B cell (primary cell): ENCODE results near the gene MAN2B1. TPM values are rescaled to one million over a fixed set of nuclear protein-coding genes. Genes with fewer than 3 reads are reported as not detected.
"Not testable (repeated sequence)": the region's sequence is repeated elsewhere in the genome, so short reads cannot be mapped to it uniquely, and the experiment has no call there.

Source experiments
- ATAC-seq: fragments of 200-7000 bp; cut with Tn5 transposase; one replicate; pipeline ENCODE4 v1.10.0; 2021; ENCODE audit warnings: low read depth, mild to moderate bottlenecking, moderate number of reproducible peaks, moderate library complexity
- CTCF ChIA-PET: fragments of 350-600 bp; sonication (Branson Sonifier 250); formaldehyde crosslinking; loops from one replicate; lab custom pipeline; 2021; ENCODE audit warnings: antibody characterized with exemption, inconsistent platforms; lab: Charles Lee
- POLR2A ChIA-PET: fragments of 350-600 bp; sonication (Branson Sonifier 250); formaldehyde crosslinking; loops from one replicate; lab custom pipeline; 2021; ENCODE audit warnings: antibody characterized with exemption; lab: Charles Lee
- DNase-seq: peaks from one replicate; pipeline ENCODE4 v3.0.0; 2013
- H2AFZ ChIP-seq: 2 replicates; pipeline ENCODE4 v1.6.1; 2012; ENCODE audit warnings: mild to moderate bottlenecking, low read depth, low read length; ENCODE audit not compliant: insufficient read depth, poor library complexity, severe bottlenecking
- H3K27ac ChIP-seq, 2 donors: 1 replicate in 1 of 2; 2 replicates in 1 of 2; pipeline ENCODE4 v1.5.1; 2012 to 2013; ENCODE audit warnings: low read length in 2 of 2, mild to moderate bottlenecking in 2 of 2, moderate library complexity in 1 of 2
- H3K27me3 ChIP-seq, 4 experiments: fragments of 200-600 bp in 1 of 4; sonication (generic) in 1 of 4; replicated peaks in 1 of 4; 1 replicate in 2 of 4; 2 replicates in 2 of 4; pipeline versions ENCODE4 v1.6.1 to v1.7.0; 2013 to 2016; ENCODE audit warnings: low read length in 3 of 4, mild to moderate bottlenecking in 2 of 4, mixed read lengths in 1 of 4, moderate library complexity in 1 of 4; ENCODE audit not compliant: insufficient read depth in 4 of 4, control insufficient read depth in 3 of 4; ENCODE audit errors: control extremely low read depth in 1 of 4
- H3K36me3 ChIP-seq, 2 experiments: replicated peaks in 1 of 2; 1 replicate in 1 of 2; 2 replicates in 1 of 2; pipeline versions ENCODE4 v1.6.1 to v1.7.1; 2013; ENCODE audit warnings: low read length in 1 of 2; ENCODE audit not compliant: insufficient read depth in 2 of 2, control insufficient read depth in 1 of 2; ENCODE audit errors: control extremely low read depth in 1 of 2, extremely low read depth in 1 of 2
- H3K4me1 ChIP-seq, 2 donors: fragments of 200-600 bp in 1 of 2; sonication (generic) in 1 of 2; 1 replicate in 1 of 2; 2 replicates in 1 of 2; pipeline versions ENCODE4 v1.5.1 to v1.6.1; 2013 to 2017; ENCODE audit warnings: low read length in 2 of 2; ENCODE audit not compliant: control insufficient read depth in 2 of 2, insufficient read depth in 2 of 2
- H3K4me2 ChIP-seq: replicated peaks from 2 replicates; pipeline ENCODE3; 2012; ENCODE audit warnings: mild to moderate bottlenecking, low read depth, low read length; ENCODE audit not compliant: poor library complexity, severe bottlenecking
- H3K4me3 ChIP-seq, 5 experiments: fragments of 200-600 bp in 1 of 5; sonication (generic) in 1 of 5; 1 replicate in 3 of 5; 2 replicates in 2 of 5; pipeline versions ENCODE4 v1.5.1 to v1.7.0; 2011 to 2016; ENCODE audit warnings: low read length in 4 of 5, mild to moderate bottlenecking in 4 of 5, low read depth in 2 of 5, control low read depth in 1 of 5, moderate library complexity in 1 of 5; ENCODE audit not compliant: insufficient read depth in 1 of 5; ENCODE audit errors: control extremely low read depth in 1 of 5, extremely low read depth in 1 of 5
- H3K79me2 ChIP-seq: fragments of 200-600 bp; sonication (generic); one replicate; pipeline ENCODE4 v1.6.0; 2016; ENCODE audit warnings: low read length; ENCODE audit not compliant: control insufficient read depth, insufficient read depth
- H3K9ac ChIP-seq: fragments of 200-600 bp; sonication (generic); 2 replicates; pipeline ENCODE4 v1.6.1; 2017; ENCODE audit warnings: mild to moderate bottlenecking, low read length, moderate library complexity
- H3K9me3 ChIP-seq, 3 donors: one replicate each; pipeline versions ENCODE4 v1.6.1 to v1.7.1; 2013; ENCODE audit warnings: low read length in 2 of 3; ENCODE audit not compliant: control insufficient read depth in 2 of 3, insufficient read depth in 1 of 3; ENCODE audit errors: control extremely low read depth in 1 of 3
- H4K20me1 ChIP-seq: 2 replicates; pipeline ENCODE4 v1.6.0; 2012; ENCODE audit warnings: mild to moderate bottlenecking, low read length; ENCODE audit not compliant: insufficient read depth, control insufficient read depth, poor library complexity, severe bottlenecking
- H3K27ac Mint-ChIP-seq: one replicate; pipeline ENCODE4 v1.8.0; 2021; ENCODE audit warnings: mixed read lengths
- H3K27me3 Mint-ChIP-seq: one replicate; pipeline ENCODE4 v1.8.0; 2021; ENCODE audit warnings: mixed read lengths
- H3K4me1 Mint-ChIP-seq: one replicate; pipeline ENCODE4 v1.8.0; 2021; ENCODE audit warnings: mixed read lengths
- H3K4me3 Mint-ChIP-seq: one replicate; pipeline ENCODE4 v1.8.0; 2021; ENCODE audit warnings: mixed read lengths
- H3K9me3 Mint-ChIP-seq: one replicate; pipeline ENCODE4 v1.8.0; 2022; ENCODE audit warnings: mixed read lengths; ENCODE audit not compliant: insufficient read depth
- CTCF ChIP-seq: fragments of 200-600 bp; IDR thresholded peaks from one replicate; pipeline ENCODE4 v1.8.0; 2022; ENCODE audit warnings: antibody characterized with exemption, mild to moderate bottlenecking
- EZH2 ChIP-seq: IDR thresholded peaks from 2 replicates; pipeline ENCODE4 v1.6.1; 2012; ENCODE audit warnings: borderline replicate concordance, low read depth, mild to moderate bottlenecking, moderate library complexity, low read length; ENCODE audit not compliant: insufficient read depth, poor library complexity, severe bottlenecking
- WGBS: methylation state at CpG from one replicate; pipeline ENCODE4 v1.1.5; 2013; ENCODE audit warnings: missing lambda C conversion rate; ENCODE audit not compliant: insufficient coverage; 5-methylcytosine and 5-hydroxymethylcytosine counted together
- intact Hi-C: fragments of 100-400 bp; cut with micrococcal nuclease; formaldehyde crosslinking; loops from one replicate; pipeline ENCODE4 v1.10.0; 2022
- polyA plus RNA-seq: library from polyadenylated mRNA; depleted of rRNA; stranded (reverse); fragments of >200 nt; gene quantifications from 2 replicates; pipeline ENCODE4 v1.2.3, GENCODE V29; 2012
- total RNA-seq, 2 donors: library from RNA; stranded (reverse); fragments of 120-200 nt in 1 of 2; gene quantifications; 1 replicate in 1 of 2; 2 replicates in 1 of 2; pipeline versions ENCODE4 v1.2.3 to v1.2.4, GENCODE V29; 2013 to 2022

Gene MAN2B1
- total and polyA plus RNA-seq, 2 donors (not counting 1 experiment from before 2014, with no cell fraction given), result 183 to 256 TPM

DNA sequence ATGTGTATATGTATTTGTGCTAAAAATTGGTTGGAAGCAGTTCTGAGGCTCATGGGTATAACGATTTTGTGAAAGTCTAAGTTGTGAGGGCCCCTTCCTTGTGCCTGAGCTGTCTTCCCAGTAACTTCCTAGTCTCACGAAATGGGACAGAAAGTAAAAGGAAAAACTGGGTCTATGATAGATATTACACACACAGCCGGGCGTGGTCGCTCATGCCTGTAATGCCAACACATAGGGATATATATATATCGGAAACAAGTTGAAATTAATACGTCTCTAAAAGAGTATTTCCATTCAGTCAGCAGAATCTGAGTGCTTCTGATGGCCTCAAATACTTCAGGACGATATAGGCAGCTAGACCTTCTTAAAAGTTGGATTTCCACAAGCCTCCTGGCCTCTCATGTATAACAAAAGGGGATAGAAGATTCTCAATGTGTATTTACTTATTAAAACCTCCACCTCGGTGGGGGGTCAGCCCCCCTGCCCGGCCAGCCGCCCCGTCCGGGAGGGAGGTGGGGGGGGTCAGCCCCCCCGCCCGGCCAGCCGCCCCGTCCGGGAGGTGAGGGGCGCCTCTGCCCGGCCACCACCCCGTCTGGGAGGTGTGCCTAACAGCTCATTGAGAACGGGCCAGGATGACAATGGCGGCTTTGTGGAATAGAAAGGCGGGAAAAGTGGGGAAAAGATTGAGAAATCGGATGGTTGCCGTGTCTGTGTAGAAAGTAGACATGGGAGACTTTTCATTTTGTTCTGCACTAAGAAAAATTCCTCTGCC lies 45.1 kb downstream of the MAN2B1 start:
- CTCF ChIA-PET, H3K9me3 Mint-ChIP-seq, H3K9me3 ChIP-seq, DNase-seq, ATAC-seq, H3K27me3 Mint-ChIP-seq, H3K4me3 ChIP-seq, H3K9ac ChIP-seq, POLR2A ChIA-PET, H3K27me3 ChIP-seq, H2AFZ ChIP-seq, H3K4me3 Mint-ChIP-seq, intact Hi-C loops: not testable (repeated sequence)
- H3K36me3 ChIP-seq, result peaks cover 3 to 30% of the 10 kb centered on the region in 2 experiments
- peak overlapping the region in 1 of 2 donors; percentile 3 for H3K27ac ChIP-seq
- H3K4me1 Mint-ChIP-seq, result peaks cover 34% of the 10 kb centered on the region
- H3K27ac Mint-ChIP-seq, result peak overlapping the region; percentile 50
- peak overlapping the region; percentile 22 for H3K4me2 ChIP-seq
- 100% methylated on average over 1 of the region's 26 CpGs for WGBS
- peaks cover 29 to 32% of the 10 kb centered on the region in 2 donors for H3K4me1 ChIP-seq
- H3K79me2 ChIP-seq, result peaks cover 89% of the 10 kb centered on the region
- H4K20me1 ChIP-seq, result peaks cover 65% of the 10 kb centered on the region

- ChIA-PET CTCF (interaction anchor here (0.6 to 0.8 kb wide), 2 partner anchors 14 to 963 kb away, joined by 3 to 4 read pairs; no protein-coding TSS in a partner anchor), POLR2A (interaction anchor here (0.6 to 0.7 kb wide), 2 partner anchors 12 to 43 kb away, joined by 5 to 6 read pairs; no protein-coding TSS in a partner anchor)
- peaks cover 63% of the 10 kb centered on the region for H4K20me1 ChIP-seq
- Mint-ChIP-seq H3K4me3 (no peak overlapping the region), H3K27me3 (no peaks in the 10 kb centered on the region), H3K4me1 (peaks cover 55% of the 10 kb centered on the region), H3K9me3 (no peaks in the 10 kb centered on the region), H3K27ac (no peak overlapping the region)
- H3K9me3 ChIP-seq, result no peaks in the 10 kb centered on the region
- peaks cover 85% of the 10 kb centered on the region for H3K79me2 ChIP-seq
- peak overlapping the region; percentile 25 for H3K4me2 ChIP-seq
- no peak overlapping the region for H3K4me3 ChIP-seq
- H3K27me3 ChIP-seq, result no peaks in the 10 kb centered on the region
- peaks cover 54 to 65% of the 10 kb centered on the region in 2 donors for H3K4me1 ChIP-seq
- intact Hi-C loops, result no loop called here
- H2AFZ ChIP-seq, result no peak overlapping the region
- H3K36me3 ChIP-seq, result peaks cover 1 to 9% of the 10 kb centered on the region in 2 experiments
- no CpG with 5 or more reads among the region's 4 CpGs for WGBS
- TF ChIP-seq EZH2 (no peak), CTCF (no peak)
- ATAC-seq (no peak), DNase-seq (no peak)
- H3K9ac ChIP-seq, result no peak overlapping the region
- H3K27ac ChIP-seq, result peak overlapping the region in 1 of 2 donors; percentile 41
Measured at GRCh38 chr19:12617646-12618045, 48.9 kb downstream of the MAN2B1 start.
